HG02798 (cell line): ENCODE data around the gene FCRL6.

Source experiments
- ATAC-seq: cut with Tn5 transposase; IDR thresholded peaks from one replicate; pipeline ENCODE4 v1.9.1; 2021; ENCODE audit warnings: mild to moderate bottlenecking; ENCODE audit not compliant: unreplicated experiment, poor library complexity

Gene FCRL6

DNA sequence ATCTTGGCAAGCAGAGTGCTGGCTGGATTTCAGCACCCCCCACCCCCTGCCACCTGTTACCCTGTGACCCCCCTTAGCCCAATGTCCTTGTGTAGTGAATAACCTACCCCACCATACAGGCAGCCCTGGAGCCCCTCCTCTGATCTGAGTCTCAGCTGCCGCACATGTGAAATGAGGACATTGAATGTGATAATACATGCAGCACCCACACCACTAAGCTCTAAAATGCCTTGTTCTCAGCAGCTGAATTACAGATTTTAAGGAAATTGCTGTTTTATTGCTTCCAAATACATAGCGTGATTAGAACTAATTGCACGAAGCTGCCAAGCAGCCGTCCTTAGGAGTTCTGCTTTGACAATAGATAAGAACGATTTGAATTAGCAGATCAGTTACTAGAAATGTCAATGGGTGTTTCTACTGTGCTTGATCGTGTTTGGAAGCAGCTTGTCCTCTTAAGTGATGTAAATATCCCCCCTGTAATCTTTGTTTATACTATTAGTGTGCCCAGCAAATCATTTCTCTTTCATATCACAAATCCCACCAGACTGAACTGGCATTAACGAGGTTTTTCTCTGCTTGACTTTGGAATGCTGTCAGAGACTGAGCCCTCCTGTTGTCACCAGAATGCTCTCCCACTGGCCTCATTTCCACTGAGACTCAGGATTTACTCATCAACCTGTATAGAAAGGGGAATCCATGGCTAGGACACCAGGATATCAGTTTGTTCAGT lies 29.4 kb downstream of the FCRL6 start:
- ATAC-seq, result no peak

DNA sequence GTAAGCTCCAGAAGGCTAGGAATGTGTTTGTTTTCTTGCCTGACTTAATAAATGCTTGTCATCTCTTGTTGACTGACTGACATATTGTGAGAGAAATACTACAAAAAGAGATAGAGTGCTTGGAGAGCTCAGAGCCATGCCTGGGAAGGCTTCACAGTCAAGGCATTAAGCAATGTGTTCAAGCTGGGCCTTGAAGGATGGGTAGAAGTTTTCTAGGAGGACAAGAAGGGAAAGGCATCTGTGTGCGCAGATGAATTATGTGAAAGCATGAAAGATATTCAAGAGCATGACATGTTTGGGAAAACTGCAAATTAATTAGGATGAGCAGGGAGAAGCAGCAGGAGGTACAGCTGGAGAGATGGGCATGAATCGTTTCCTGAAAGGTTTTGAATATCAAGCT lies 30.1 kb downstream of the FCRL6 start:
- ATAC-seq, result no peak

DNA sequence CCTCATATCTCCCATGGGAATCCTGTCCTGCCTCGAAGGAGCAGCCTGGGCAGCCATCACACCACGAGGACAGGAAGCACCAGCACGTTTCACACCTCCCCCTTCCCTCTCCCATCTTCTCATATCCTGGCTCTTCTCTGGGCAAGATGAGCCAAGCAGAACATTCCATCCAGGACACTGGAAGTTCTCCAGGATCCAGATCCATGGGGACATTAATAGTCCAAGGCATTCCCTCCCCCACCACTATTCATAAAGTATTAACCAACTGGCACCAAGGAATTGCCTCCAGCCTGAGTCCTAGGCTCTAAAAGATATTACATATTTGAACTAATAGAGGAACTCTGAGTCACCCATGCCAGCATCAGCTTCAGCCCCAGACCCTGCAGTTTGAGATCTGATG lies 33.2 kb downstream of the FCRL6 start:
- no peak for ATAC-seq

DNA sequence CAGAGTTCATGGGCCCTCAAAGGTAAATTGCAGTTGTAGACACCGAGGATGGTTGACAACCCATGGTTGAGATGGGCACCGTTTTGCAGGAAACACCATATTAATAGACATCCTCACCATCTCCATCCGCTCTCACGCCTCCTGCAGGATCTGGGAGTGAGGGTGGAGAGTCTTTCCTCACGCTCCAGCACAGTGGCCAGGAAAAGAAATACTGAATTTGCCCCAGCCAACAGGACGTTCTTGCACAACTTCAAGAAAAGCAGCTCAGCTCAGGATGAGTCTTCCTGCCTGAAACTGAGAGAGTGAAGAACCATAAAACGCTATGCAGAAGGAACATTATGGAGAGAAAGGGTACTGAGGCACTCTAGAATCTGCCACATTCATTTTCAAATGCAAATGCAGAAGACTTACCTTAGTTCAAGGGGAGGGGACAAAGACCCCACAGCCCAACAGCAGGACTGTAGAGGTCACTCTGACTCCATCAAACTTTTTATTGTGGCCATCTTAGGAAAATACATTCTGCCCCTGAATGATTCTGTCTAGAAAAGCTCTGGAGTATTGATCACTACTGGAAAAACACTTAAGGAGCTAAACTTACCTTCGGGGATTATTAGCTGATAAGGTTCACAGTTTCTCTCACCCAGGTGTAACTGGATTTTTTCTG lies 33.8 kb downstream of the FCRL6 start:
- ATAC-seq, result no peak

DNA sequence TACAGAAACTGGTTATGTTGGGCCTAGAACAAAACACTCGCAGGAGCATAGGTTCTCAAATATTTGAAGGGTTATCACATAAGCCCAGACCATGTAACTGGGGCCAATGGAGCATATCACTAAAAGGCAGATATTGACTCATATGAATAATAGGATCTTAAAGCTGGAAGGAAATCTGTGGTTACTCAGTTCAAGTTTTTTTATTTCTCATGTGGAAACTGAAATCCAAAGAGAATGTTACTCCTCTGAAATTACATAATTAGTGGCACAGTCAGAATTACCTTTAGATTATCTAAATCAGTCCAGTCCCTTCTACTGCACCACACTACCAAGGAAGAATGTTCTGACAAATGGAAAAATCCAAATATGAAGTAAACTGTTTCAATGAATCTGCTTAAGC lies 36.6 kb downstream of the FCRL6 start:
- ATAC-seq, result peak; percentile 33

DNA sequence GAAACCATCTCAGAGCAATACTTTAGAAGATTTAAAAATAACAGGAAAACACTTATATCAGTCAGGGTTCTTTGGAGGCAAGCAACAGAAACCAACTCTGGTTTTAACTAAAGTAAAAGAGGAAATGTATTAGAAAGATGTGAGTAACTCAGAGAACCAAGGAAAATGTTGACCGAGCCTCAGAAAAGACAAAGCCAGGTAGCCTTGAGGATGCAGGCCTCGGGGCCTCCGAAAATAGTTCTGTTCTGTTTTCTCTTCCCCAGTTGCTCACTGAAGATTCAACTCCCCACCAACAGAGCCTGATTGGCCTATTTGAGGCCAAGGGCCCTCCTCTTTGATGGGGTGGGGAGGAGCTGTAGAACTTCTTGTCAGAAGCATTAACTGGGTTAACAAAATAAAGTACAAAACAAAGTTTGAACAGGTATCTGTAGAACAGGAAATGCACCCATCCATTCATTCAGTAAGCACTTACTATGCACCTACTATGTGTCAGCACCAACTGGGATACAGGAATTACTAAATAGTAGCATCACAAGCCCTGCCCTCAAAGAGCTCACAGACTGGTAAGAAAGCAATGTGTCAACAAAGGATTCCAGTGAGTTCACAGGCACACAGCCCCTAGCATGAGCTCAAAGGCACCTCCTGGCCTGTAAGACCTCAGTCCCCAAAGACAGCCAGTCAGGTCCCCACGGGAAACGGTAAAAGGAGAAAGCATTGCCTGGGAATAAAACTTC lies 37.1 kb downstream of the FCRL6 start:
- ATAC-seq, result peak; percentile 70

- no peak for ATAC-seq
These were observed 39.6 kb downstream of the FCRL6 start for GRCh38 chr1:159841749-159842148.

GRCh38 chr1:159843459-159843858 lies 41.3 kb downstream of the FCRL6 start:
- no peak for ATAC-seq

DNA sequence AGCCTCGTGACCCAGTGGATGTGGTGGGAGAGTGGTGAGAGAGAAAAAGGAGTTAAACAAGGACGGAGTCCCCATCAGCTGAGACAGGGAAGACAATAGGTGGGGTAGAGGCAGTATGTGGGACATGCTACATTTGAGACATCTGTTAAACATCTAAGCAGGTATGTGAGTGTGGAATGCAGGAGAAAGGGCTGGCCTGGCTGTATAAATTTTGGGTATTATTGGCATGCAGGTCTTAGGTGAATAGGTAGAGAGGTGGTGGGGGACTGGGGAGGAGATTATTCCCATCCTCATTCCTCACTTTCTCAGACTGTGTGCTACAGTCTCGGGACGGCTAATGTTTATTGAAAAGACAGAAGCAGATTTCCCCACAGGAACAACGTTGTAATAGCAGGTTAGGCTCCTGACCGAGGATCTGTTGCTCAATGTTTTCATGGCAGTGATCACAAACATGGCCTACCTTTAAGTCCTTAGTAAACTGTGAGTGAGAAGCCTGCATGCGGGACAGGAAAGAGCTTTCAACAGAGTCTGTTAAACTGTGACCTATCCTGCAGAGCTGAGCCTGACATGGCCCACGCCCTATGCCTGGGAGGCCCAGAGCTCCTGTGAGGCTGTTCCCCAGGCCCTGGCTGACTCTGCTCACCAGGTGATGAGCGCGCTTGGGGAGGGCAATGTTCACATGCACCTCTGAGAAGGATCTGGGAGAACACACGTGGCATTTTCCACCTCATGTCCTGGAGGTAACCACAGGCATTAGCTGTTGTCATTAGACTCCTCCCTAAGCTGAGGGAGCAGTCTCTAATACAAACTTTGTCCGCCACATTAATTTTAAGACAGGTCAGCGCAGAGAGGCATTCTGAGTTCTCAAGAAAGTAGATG lies 43.8 kb downstream of the FCRL6 start:
- no peak for ATAC-seq

GRCh38 chr1:159847231-159847630 lies 45.1 kb downstream of the FCRL6 start:
- no peak for ATAC-seq

- no peak for ATAC-seq
These were observed 46.2 kb downstream of the FCRL6 start for GRCh38 chr1:159848326-159848725.

DNA sequence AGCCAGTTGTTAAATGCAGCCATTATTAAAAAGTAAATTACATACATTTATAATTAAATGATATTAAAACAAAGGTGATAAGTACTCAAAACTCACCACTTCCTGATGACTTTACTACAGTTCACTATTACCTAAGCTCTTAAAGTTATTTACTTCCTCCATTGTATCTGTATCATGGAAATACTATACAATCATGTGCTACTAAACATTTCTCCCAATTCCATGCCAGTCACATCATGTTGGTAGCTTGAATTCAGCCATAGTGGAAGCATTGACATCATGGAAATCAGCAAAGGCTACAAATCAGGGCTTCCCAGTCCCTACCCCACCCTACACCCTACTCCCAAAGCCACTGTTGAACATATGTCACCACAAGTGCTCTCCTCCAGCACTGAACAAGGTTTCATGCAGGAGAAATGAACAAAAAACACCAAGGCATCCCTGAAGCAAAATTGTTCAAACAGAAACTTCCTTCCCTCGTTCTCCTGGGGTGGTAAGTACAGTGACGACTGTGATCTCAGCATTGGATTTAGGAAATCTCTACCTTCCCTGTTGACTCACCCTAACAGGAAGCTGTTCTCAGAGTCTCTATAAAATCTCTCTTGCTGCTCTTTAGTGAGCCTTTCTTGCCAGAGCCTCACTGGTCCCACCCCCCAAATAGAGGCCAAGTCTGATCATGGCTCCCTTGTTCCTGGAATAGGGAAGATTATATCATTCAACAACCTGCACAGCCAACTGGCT lies 47.6 kb downstream of the FCRL6 start:
- no peak for ATAC-seq

GRCh38 chr1:159851407-159851806 lies 49.2 kb downstream of the FCRL6 start:
- ATAC-seq, result no peak

GRCh38 chr1:159853417-159854115 lies 51.4 kb downstream of the FCRL6 start:
- no peak for ATAC-seq

GRCh38 chr1:159854116-159854692 lies 52.0 kb downstream of the FCRL6 start:
- ATAC-seq, result no peak

DNA sequence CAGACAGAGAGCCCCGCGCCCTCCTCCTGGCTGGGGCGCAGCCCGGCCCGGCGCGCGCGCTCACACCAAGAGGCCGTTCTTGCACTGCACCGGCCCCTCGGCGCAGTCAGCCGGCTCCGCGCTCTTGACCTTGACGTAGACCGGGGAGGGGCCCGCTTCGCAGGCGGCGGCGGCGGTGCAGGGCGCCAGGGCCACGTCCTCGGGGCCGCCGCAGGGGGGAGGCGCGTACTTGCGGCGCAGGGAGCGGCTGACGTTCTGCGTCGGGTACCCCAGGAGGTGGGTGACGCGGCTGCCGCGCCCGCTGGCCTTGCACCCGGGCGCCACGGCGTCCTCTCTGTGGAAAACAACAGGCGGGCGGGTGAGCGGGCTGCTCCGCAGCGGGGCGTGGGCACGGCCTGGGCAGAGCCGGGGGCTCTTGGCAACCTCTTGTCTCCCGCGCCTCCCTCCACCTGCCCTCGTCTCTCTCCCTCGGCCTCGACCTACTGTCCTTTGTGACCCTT lies 52.6 kb downstream of the FCRL6 start:
- peak; percentile 84 for ATAC-seq

- no peak for ATAC-seq
These were observed 53.5 kb downstream of the FCRL6 start for GRCh38 chr1:159855709-159856108.

- no peak for ATAC-seq
These were observed 54.4 kb downstream of the FCRL6 start for GRCh38 chr1:159856576-159856975.

GRCh38 chr1:159857889-159858288 lies 55.7 kb downstream of the FCRL6 start:
- ATAC-seq, result no peak
